Effector CD8-positive, alpha-beta T cell (primary cell): ENCODE results near the gene SLC45A1.

Experiments
- DNase-seq: peaks from one replicate; lab custom pipeline; 2025; lab: John Stamatoyannopoulos, UW

SLC45A1 gene

GRCh38 chr1:8352886-8353785 is 35.2 kb downstream of the SLC45A1 start:
- no peak for DNase-seq

GRCh38 chr1:8354038-8354437 is 36.1 kb downstream of the SLC45A1 start:
- DNase-seq, result no peak

GRCh38 chr1:8355439-8356255 is 37.7 kb downstream of the SLC45A1 start:
- no peak for DNase-seq

GRCh38 chr1:8356256-8357209 is 38.6 kb downstream of the SLC45A1 start:
- DNase-seq, result no peak

GRCh38 chr1:8357329-8358101 is 39.6 kb downstream of the SLC45A1 start:
- no peak for DNase-seq

GRCh38 chr1:8358241-8358896 is 40.5 kb downstream of the SLC45A1 start:
- no peak for DNase-seq

GRCh38 chr1:8358897-8359616 is 41.1 kb downstream of the SLC45A1 start:
- DNase-seq, result no peak

- no peak for DNase-seq
These were observed 41.9 kb downstream of the SLC45A1 start for GRCh38 chr1:8359617-8360481.

- no peak for DNase-seq
These were observed 42.7 kb downstream of the SLC45A1 start for GRCh38 chr1:8360493-8361197.

- no peak for DNase-seq
These were observed 43.4 kb downstream of the SLC45A1 start for GRCh38 chr1:8361198-8361849.

GRCh38 chr1:8362701-8363101 is 44.8 kb downstream of the SLC45A1 start:
- DNase-seq, result no peak

GRCh38 chr1:8363186-8363766 is 45.4 kb downstream of the SLC45A1 start:
- DNase-seq, result no peak

GRCh38 chr1:8363767-8364301 is 45.9 kb downstream of the SLC45A1 start:
- no peak for DNase-seq

GRCh38 chr1:8364528-8365442 is 46.9 kb downstream of the SLC45A1 start:
- DNase-seq, result no peak

GRCh38 chr1:8365661-8366362 is 47.9 kb downstream of the SLC45A1 start:
- no peak for DNase-seq
